Measurements from ENCODE around the gene WDR5. TPM values are rescaled to one million over a fixed set of nuclear protein-coding genes. Genes with fewer than 3 reads are reported as not detected.

WDR5 gene
- polyA plus RNA-seq, 1 of the 3 experiments (the other 2 are of a cell fraction) = 36.6 TPM

GRCh38 chr9:134089972-134090371, 45.9 kb upstream of the WDR5 start:
- CTCF ChIA-PET = no interaction called here
- no peak for DNase-seq
- 79% methylated on average over 2 of the region's 4 CpGs for WGBS (ENCODE audit: low lambda C conversion rate)
- Histone ChIP-seq H3K27me3 (ENCODE audit: insufficient read depth) (no peaks in the 10 kb centered on the region; the same call in 1 of the 2 replicates), H3K9ac (no peak overlapping the region), H3K4me3 (ENCODE audit: low read depth in 2 of 2, low read length in 1 of 2) (no peak overlapping the region), H4K20me1 (ENCODE audit: insufficient read depth) (no peaks in the 10 kb centered on the region), H3K79me2 (ENCODE audit: insufficient read depth) (no peaks in the 10 kb centered on the region), H3F3A (replicated peaks; ENCODE audit: insufficient read depth) (no peaks in the 10 kb centered on the region), H3K27ac (ENCODE audit: low read depth in 2 of 2, low read length in 1 of 2) (no peak overlapping the region), H2AFZ (ENCODE audit: low read depth) (no peak overlapping the region), H3K4me1 (ENCODE audit: control insufficient read depth in 1 of 2, insufficient read depth in 2 of 2, low read depth in 1 of 2, low read length in 1 of 2) (peaks cover 0 to 4% of the 10 kb centered on the region in 2 experiments; a peak in 1 of 4 replicates), H3K36me3 (replicated peaks in 1 of 2; ENCODE audit: control insufficient read depth in 1 of 2, insufficient read depth in 2 of 2, low read length in 1 of 2) (no peaks in the 10 kb centered on the region), H3K4me2 (no peak overlapping the region), H3K9me2 (no peaks in the 10 kb centered on the region), H3K9me3 (no peaks in the 10 kb centered on the region)
- TF ChIP-seq SIN3A (IDR thresholded peaks at IDR 0.05; ENCODE audit: borderline replicate concordance, low read depth, low read length) = no peak
- no peak for TF ChIP-seq TAF1 (IDR thresholded peaks at IDR 0.05; ENCODE audit: borderline replicate concordance, low read depth, low read length)
- no peak for TF ChIP-seq EP300 (IDR thresholded peaks at IDR 0.05; ENCODE audit: borderline replicate concordance in 1 of 2, low read depth in 1 of 2, low read length in 1 of 2)
- no peak for TF ChIP-seq USF2 (IDR thresholded peaks at IDR 0.05; ENCODE audit: borderline replicate concordance, low read depth, low read length)
- no peak for TF ChIP-seq GABPA (IDR thresholded peaks at IDR 0.05; ENCODE audit: low read depth)
- TF ChIP-seq RFX5 (IDR thresholded peaks at IDR 0.05; ENCODE audit: low read length) = no peak
- TF ChIP-seq MXI1 (IDR thresholded peaks at IDR 0.05; ENCODE audit: low read depth, low read length) = no peak
- no peak for TF ChIP-seq GATA2 (CRISPR knock-in tag; IDR thresholded peaks at IDR 0.05)
- TF ChIP-seq FOXJ3 (CRISPR knock-in tag; IDR thresholded peaks at IDR 0.05) = no peak
- no peak for TF ChIP-seq MEF2A (IDR thresholded peaks at IDR 0.05; ENCODE audit: borderline replicate concordance, low read depth)
- TF ChIP-seq YY1 (IDR thresholded peaks at IDR 0.05; ENCODE audit: low read depth) = no peak
- no peak for TF ChIP-seq TEAD4 (IDR thresholded peaks at IDR 0.05; ENCODE audit: borderline replicate concordance, insufficient read depth)
- no peak for TF ChIP-seq MAX (IDR thresholded peaks at IDR 0.05; ENCODE audit: low read depth)
- TF ChIP-seq CTCF (IDR thresholded peaks at IDR 0.05) = no peak
- no peak for TF ChIP-seq ZBTB33 (IDR thresholded peaks at IDR 0.05; ENCODE audit: borderline replicate concordance, low read depth)
- TF ChIP-seq JUND (IDR thresholded peaks at IDR 0.05) = no peak
- no peak for TF ChIP-seq EZH2phosphoT487 (IDR thresholded peaks at IDR 0.05; ENCODE audit: borderline replicate concordance, low read depth)
- POLR2A ChIA-PET = no interaction called here
